ENCODE data around the gene ATXN7L3.

Gene ATXN7L3

GRCh38 chr17:44218344-44219107, 18.8 kb upstream of the ATXN7L3 start:
- DNase-seq (ENCODE audit: low read depth in 2 of 2): peak; percentile 75 to 82

GRCh38 chr17:44217738-44218343, 18.2 kb upstream of the ATXN7L3 start:
- no peak for DNase-seq (ENCODE audit: low read depth in 2 of 2)

- DNase-seq (ENCODE audit: low read depth in 2 of 2): no peak
Measured at GRCh38 chr17:44216694-44217093, 17.0 kb upstream of the ATXN7L3 start.

- no peak for DNase-seq (ENCODE audit: low read depth in 2 of 2)
Measured at GRCh38 chr17:44216173-44216572, 16.5 kb upstream of the ATXN7L3 start.

GRCh38 chr17:44214896-44215295, 15.2 kb upstream of the ATXN7L3 start:
- DNase-seq (ENCODE audit: low read depth in 2 of 2): no peak

GRCh38 chr17:44214230-44214494, 14.5 kb upstream of the ATXN7L3 start:
- DNase-seq (ENCODE audit: low read depth in 2 of 2): no peak

GRCh38 chr17:44213403-44214229, 13.9 kb upstream of the ATXN7L3 start:
- DNase-seq (ENCODE audit: low read depth in 2 of 2): no peak

GRCh38 chr17:44212507-44213402, 13.1 kb upstream of the ATXN7L3 start:
- DNase-seq (ENCODE audit: low read depth in 2 of 2): no peak

GRCh38 chr17:44211281-44212265, 11.9 kb upstream of the ATXN7L3 start:
- no peak for DNase-seq (ENCODE audit: low read depth in 2 of 2)

- peak; percentile 81 to 87 for DNase-seq (ENCODE audit: low read depth in 2 of 2)
Measured at GRCh38 chr17:44210342-44211192, 10.9 kb upstream of the ATXN7L3 start.

GRCh38 chr17:44209786-44210341, 10.2 kb upstream of the ATXN7L3 start:
- no peak for DNase-seq (ENCODE audit: low read depth in 2 of 2)

- DNase-seq (ENCODE audit: low read depth in 2 of 2): no peak
Measured at GRCh38 chr17:44207743-44208142, 8.1 kb upstream of the ATXN7L3 start.

GRCh38 chr17:44207319-44207718, 7.6 kb upstream of the ATXN7L3 start:
- no peak for DNase-seq (ENCODE audit: low read depth in 2 of 2)

- DNase-seq (ENCODE audit: low read depth in 2 of 2): no peak
Measured at GRCh38 chr17:44206825-44207155, 7.1 kb upstream of the ATXN7L3 start.

GRCh38 chr17:44205962-44206824, 6.5 kb upstream of the ATXN7L3 start:
- no peak for DNase-seq (ENCODE audit: low read depth in 2 of 2)

GRCh38 chr17:44204441-44204882, 4.8 kb upstream of the ATXN7L3 start:
- DNase-seq (ENCODE audit: low read depth in 2 of 2): no peak

- DNase-seq (ENCODE audit: low read depth in 2 of 2): no peak
Measured at GRCh38 chr17:44203731-44204440, 4.2 kb upstream of the ATXN7L3 start.

- no peak for DNase-seq (ENCODE audit: low read depth in 2 of 2)
Measured at GRCh38 chr17:44202756-44203155, 3.1 kb upstream of the ATXN7L3 start.

Measured in stimulated activated CD8-positive, alpha-beta memory T cell treated with anti-CD3 and anti-CD28 coated beads, Interleukin-2, amount 100 ng/mL, for 1 hour (primary cell).